Endothelial cell of umbilical vein (primary cell): ENCODE measurements around the gene CDCP2. TPM values are rescaled to one million over a fixed set of nuclear protein-coding genes. Genes with fewer than 3 reads are reported as not detected.

ENCODE experiments used
- BruUV-seq: library from RNA; stranded (reverse); fragments of 400-500 nt; replicated peaks from 2 replicates; lab custom pipeline; 2021; lab: Mats Ljungman, UMichigan
- CTCF ChIA-PET: fragments of 300-600, 350-600 bp; sonication (Branson Sonifier 250); formaldehyde crosslinking; loops from one replicate; lab custom pipeline; 2021; ENCODE audit warnings: antibody characterized with exemption, inconsistent platforms; lab: Charles Lee
- POLR2A ChIA-PET: fragments of 300-600, 350-600 bp; sonication (Branson Sonifier 250); formaldehyde crosslinking; loops from one replicate; lab custom pipeline; 2021; ENCODE audit warnings: antibody characterized with exemption, inconsistent platforms; lab: Charles Lee
- DNase-seq: peaks from one replicate; pipeline ENCODE4 v3.0.0-alpha.2; 2011; ENCODE audit warnings: low read depth, low spot score
- FAIRE-seq: peaks from 2 replicates; lab custom pipeline; 2011; peaks lifted over from hg19 to GRCh38; lab: Jason Lieb, UNC
- H2AFZ ChIP-seq: 2 replicates; pipeline ENCODE4 v1.6.0; 2012; ENCODE audit warnings: low read depth, low read length, control low read depth, inconsistent platforms
- H3K27ac ChIP-seq: 2 replicates; pipeline ENCODE4 v1.5.1; 2011; ENCODE audit warnings: low read depth, mild to moderate bottlenecking, control low read depth, low read length, moderate library complexity; ENCODE audit not compliant: insufficient read depth
- H3K27me3 ChIP-seq, 2 experiments: 2 replicates each; pipeline versions ENCODE4 v1.6.0 to v1.6.1; 2011; ENCODE audit warnings: low read length in 2 of 2, mixed read lengths in 1 of 2; ENCODE audit not compliant: control insufficient read depth in 2 of 2, insufficient read depth in 2 of 2
- H3K36me3 ChIP-seq, 2 experiments: 2 replicates in 1 of 2; 3 replicates in 1 of 2; pipeline ENCODE4 v1.5.1; 2011; ENCODE audit warnings: low read length in 2 of 2, mild to moderate bottlenecking in 1 of 2, moderate library complexity in 1 of 2; ENCODE audit not compliant: control insufficient read depth in 2 of 2, insufficient read depth in 2 of 2; ENCODE audit errors: extremely low read depth in 1 of 2
- H3K4me1 ChIP-seq: 3 replicates; pipeline ENCODE4 v1.5.1; 2011; ENCODE audit warnings: mild to moderate bottlenecking, low read length; ENCODE audit not compliant: control insufficient read depth, insufficient read depth; ENCODE audit errors: extremely low read depth
- H3K4me2 ChIP-seq: 2 replicates; pipeline ENCODE4 v1.6.1; 2011; ENCODE audit warnings: low read length, control low read depth, mixed read lengths; ENCODE audit not compliant: insufficient read depth
- H3K4me3 ChIP-seq, 3 experiments: fragments of 200-600 bp in 1 of 3; sonication (generic), shearing (Covaris generic) in 1 of 3; replicated peaks in 1 of 3; 2 replicates each; pipeline ENCODE4 v1.5.1; 2011 to 2016; ENCODE audit warnings: control low read depth in 3 of 3, low read length in 3 of 3, mild to moderate bottlenecking in 2 of 3, inconsistent platforms in 1 of 3, low read depth in 1 of 3, moderate library complexity in 1 of 3; ENCODE audit not compliant: insufficient read depth in 1 of 3
- H3K79me2 ChIP-seq: 2 replicates; pipeline ENCODE4 v1.6.0; 2012; ENCODE audit warnings: low read length, inconsistent platforms; ENCODE audit not compliant: control insufficient read depth, insufficient read depth
- H3K9ac ChIP-seq: replicated peaks from 2 replicates; pipeline ENCODE3; 2011; ENCODE audit warnings: low read length, control low read depth; ENCODE audit not compliant: insufficient read depth; ENCODE audit errors: extremely low read depth
- H3K9me1 ChIP-seq: replicated peaks from 3 replicates; pipeline ENCODE4 v1.6.0; 2011; ENCODE audit warnings: mild to moderate bottlenecking, low read length; ENCODE audit not compliant: control insufficient read depth, insufficient read depth; ENCODE audit errors: extremely low read depth
- H3K9me3 ChIP-seq: replicated peaks from 2 replicates; pipeline ENCODE4 v1.5.1; 2012; ENCODE audit warnings: low read length, inconsistent platforms; ENCODE audit not compliant: control insufficient read depth, insufficient read depth
- H4K20me1 ChIP-seq: replicated peaks from 2 replicates; pipeline ENCODE3; 2011; ENCODE audit warnings: mild to moderate bottlenecking, low read length; ENCODE audit not compliant: control insufficient read depth, insufficient read depth; ENCODE audit errors: extremely low read depth
- CTCF ChIP-seq, 2 donors: IDR thresholded peaks; 1 replicate in 1 of 2; 2 replicates in 1 of 2; pipeline ENCODE4 v1.5.1; 2011; ENCODE audit warnings: low read length in 2 of 2, mild to moderate bottlenecking in 2 of 2, moderate library complexity in 2 of 2, control low read depth in 1 of 2, inconsistent platforms in 1 of 2, low read depth in 1 of 2; ENCODE audit not compliant: insufficient read depth in 1 of 2; ENCODE audit errors: extremely low read depth in 1 of 2
- EZH2 ChIP-seq: IDR thresholded peaks from 2 replicates; pipeline ENCODE4 v1.6.1; 2012; ENCODE audit warnings: borderline replicate concordance, low read depth, mild to moderate bottlenecking, moderate library complexity, low read length, inconsistent platforms; ENCODE audit not compliant: severe bottlenecking
- FOS ChIP-seq: IDR thresholded peaks from 2 replicates; pipeline ENCODE4 v1.6.1; 2011; ENCODE audit warnings: mild to moderate bottlenecking, low read length, moderate library complexity, borderline replicate concordance; ENCODE audit not compliant: insufficient read depth
- GATA2 ChIP-seq: IDR thresholded peaks from 2 replicates; pipeline ENCODE4 v1.7.0; 2011; ENCODE audit warnings: low read depth, mild to moderate bottlenecking, moderate library complexity, mixed read lengths, low read length; ENCODE audit not compliant: insufficient read length, insufficient read depth
- JUN ChIP-seq: IDR thresholded peaks from 2 replicates; pipeline ENCODE4 v1.6.1; 2011; ENCODE audit warnings: borderline replicate concordance, low read depth; ENCODE audit not compliant: insufficient read length, insufficient read depth
- MAX ChIP-seq: IDR thresholded peaks from 2 replicates; pipeline ENCODE4 v1.6.1; 2011; ENCODE audit not compliant: insufficient read depth, insufficient read length
- MYC ChIP-seq: IDR thresholded peaks from one replicate; pipeline ENCODE4 v1.6.1; 2011; ENCODE audit warnings: mild to moderate bottlenecking, low read depth, low read length
- POLR2A ChIP-seq: IDR thresholded peaks from 2 replicates; pipeline ENCODE4 v1.6.1; 2012; ENCODE audit warnings: low read depth, mild to moderate bottlenecking, control low read depth, low read length
- POLR2AphosphoS5 ChIP-seq: IDR thresholded peaks from 2 replicates; pipeline ENCODE4 v1.6.1; 2012; ENCODE audit warnings: low read depth, mild to moderate bottlenecking, control low read depth, low read length, moderate library complexity; ENCODE audit not compliant: insufficient read depth
- dilution Hi-C: fragments of 300-500 bp; cut with MboI; formaldehyde crosslinking; loops from one replicate; pipeline ENCODE4 v1.15.0; 2019; ENCODE audit warnings: low sequenced_read_pairs; ENCODE audit not compliant: extremely low pct_ligation_motif_present
- intact Hi-C: fragments of 100-400 bp; cut with micrococcal nuclease; formaldehyde crosslinking; loops from one replicate; pipeline ENCODE4 v1.10.0; 2022
- polyA plus RNA-seq, 4 experiments: library from polyadenylated mRNA; depleted of rRNA in 3 of 4; stranded (reverse) in 3 of 4; unstranded in 1 of 4; fragments of >200 nt; gene quantifications; 2 replicates each; pipeline versions ENCODE4 v1.2.1 to v1.2.3, GENCODE V29; 2011 to 2012; ENCODE audit warnings: missing spikeins in 1 of 4
- total RNA-seq: library from RNA; stranded (reverse); gene quantifications from 2 replicates; pipeline ENCODE4 v1.2.3, GENCODE V29; 2021

The CDCP2 gene
- total and polyA plus RNA-seq, 2 donors (not counting 3 experiments of a cell fraction or from before 2014, with no cell fraction given): 0.10 TPM; not detected in 1

GRCh38 chr1:54193453-54193852 lies 40.7 kb upstream of the CDCP2 start:
- FAIRE-seq (no peak), DNase-seq (no peak)
- Histone ChIP-seq H3K4me2 (no peak overlapping the region), H3K9me1 (no peaks in the 10 kb centered on the region), H3K27ac (no peak overlapping the region), H3K27me3 (no peaks in the 10 kb centered on the region), H4K20me1 (no peaks in the 10 kb centered on the region), H3K9me3 (no peaks in the 10 kb centered on the region), H2AFZ (no peak overlapping the region), H3K79me2 (no peaks in the 10 kb centered on the region), H3K4me1 (no peaks in the 10 kb centered on the region), H3K4me3 (no peak overlapping the region), H3K9ac (no peak overlapping the region), H3K36me3 (no peaks in the 10 kb centered on the region)
- no TSS peak for BruUV-seq
- dilution Hi-C loops (no loop called here), intact Hi-C loops (no loop called here)
- ChIA-PET POLR2A (no interaction called here), CTCF (no interaction called here)
- TF ChIP-seq EZH2 (no peak), FOS (no peak), MYC (no peak), GATA2 (no peak), JUN (no peak), MAX (no peak), POLR2A (no peak), POLR2AphosphoS5 (no peak), CTCF (IDR thresholded peaks at IDR 0.05; ENCODE audit: extremely low read depth in 1 of 2, insufficient read depth in 1 of 2, low read depth in 1 of 2, low read length in 2 of 2) (no peak)
